SU-DHL-6 (cell line): ENCODE measurements around the gene MTF2.

ENCODE experiments used
- CTCF ChIP-seq: fragments of 200-600 bp; sonication (generic); IDR thresholded peaks from one replicate; pipeline ENCODE4 v1.5.1; 2017; ENCODE audit warnings: antibody characterized with exemption, mild to moderate bottlenecking, low read length, moderate library complexity; ENCODE audit not compliant: insufficient read depth, poor library complexity, severe bottlenecking
- EZH2phosphoT487 ChIP-seq: fragments of 200-600 bp; sonication (generic), shearing (Covaris generic); conservative IDR thresholded peaks from 2 replicates; pipeline ENCODE4 v1.6.1; 2018; ENCODE audit warnings: mild to moderate bottlenecking, antibody characterized with exemption, low read length, moderate library complexity, mixed read lengths

GRCh38 chr1:93186667-93187066 lies 107.6 kb downstream of the MTF2 start:
- no peak for TF ChIP-seq CTCF
- no peak for TF ChIP-seq EZH2phosphoT487
